Measurements from ENCODE around the gene TULP1.

The TULP1 gene

GRCh38 chr6:35486005-35486925, 26.4 kb downstream of the TULP1 start:
- Histone ChIP-seq H3F3A (ENCODE audit: low read depth) (no peaks in the 10 kb centered on the region), H3K79me2 (ENCODE audit: insufficient read depth, low read length) (no peaks in the 10 kb centered on the region), H3K9me3 (ENCODE audit: insufficient read depth, low read depth, low read length) (no peaks in the 10 kb centered on the region), H3K4me3 (ENCODE audit: low read length, poor library complexity, severe bottlenecking) (no peak overlapping the region), H2AFZ (ENCODE audit: low read length) (no peak overlapping the region), H3K9me2 (replicated peaks; ENCODE audit: low read depth, low read length) (no peaks in the 10 kb centered on the region), H3K27me3 (ENCODE audit: insufficient read depth, low read length, poor library complexity, severe bottlenecking) (no peaks in the 10 kb centered on the region), H3K9ac (ENCODE audit: low read depth, low read length, poor library complexity, severe bottlenecking) (no peak overlapping the region), H3K36me3 (ENCODE audit: insufficient read depth, low read length) (no peaks in the 10 kb centered on the region), H3K4me1 (ENCODE audit: insufficient read depth, low read length, poor library complexity, severe bottlenecking) (no peaks in the 10 kb centered on the region), H3K4me2 (ENCODE audit: low read depth, low read length, poor library complexity, severe bottlenecking) (no peak overlapping the region), H4K20me1 (ENCODE audit: insufficient read depth, low read length, poor library complexity, severe bottlenecking) (no peaks in the 10 kb centered on the region)
- TF ChIP-seq EZH2phosphoT487 (IDR thresholded peaks at IDR 0.05; ENCODE audit: borderline replicate concordance) (no peak), CTCF (conservative IDR thresholded peaks at IDR 0.05; ENCODE audit: low read length) (no peak)

GRCh38 chr6:35485402-35485877, 27.3 kb downstream of the TULP1 start:
- TF ChIP-seq EZH2phosphoT487 (IDR thresholded peaks at IDR 0.05; ENCODE audit: borderline replicate concordance), result no peak
- no peak for TF ChIP-seq CTCF (conservative IDR thresholded peaks at IDR 0.05; ENCODE audit: low read length)
- Histone ChIP-seq H3K36me3 (ENCODE audit: insufficient read depth, low read length) (no peaks in the 10 kb centered on the region), H3K9me2 (replicated peaks; ENCODE audit: low read depth, low read length) (no peaks in the 10 kb centered on the region), H3K4me2 (ENCODE audit: low read depth, low read length, poor library complexity, severe bottlenecking) (no peak overlapping the region), H3K79me2 (ENCODE audit: insufficient read depth, low read length) (no peaks in the 10 kb centered on the region), H3K9ac (ENCODE audit: low read depth, low read length, poor library complexity, severe bottlenecking) (no peak overlapping the region), H3K9me3 (ENCODE audit: insufficient read depth, low read depth, low read length) (no peaks in the 10 kb centered on the region), H3K4me3 (ENCODE audit: low read length, poor library complexity, severe bottlenecking) (no peak overlapping the region), H3K4me1 (ENCODE audit: insufficient read depth, low read length, poor library complexity, severe bottlenecking) (no peaks in the 10 kb centered on the region), H2AFZ (ENCODE audit: low read length) (no peak overlapping the region), H3K27me3 (ENCODE audit: insufficient read depth, low read length, poor library complexity, severe bottlenecking) (no peaks in the 10 kb centered on the region), H3F3A (ENCODE audit: low read depth) (no peaks in the 10 kb centered on the region), H4K20me1 (ENCODE audit: insufficient read depth, low read length, poor library complexity, severe bottlenecking) (no peaks in the 10 kb centered on the region)

GRCh38 chr6:35484921-35485392, 27.7 kb downstream of the TULP1 start:
- Histone ChIP-seq H3K9ac (ENCODE audit: low read depth, low read length, poor library complexity, severe bottlenecking) (no peak overlapping the region), H3F3A (ENCODE audit: low read depth) (no peaks in the 10 kb centered on the region), H3K9me2 (replicated peaks; ENCODE audit: low read depth, low read length) (no peaks in the 10 kb centered on the region), H3K79me2 (ENCODE audit: insufficient read depth, low read length) (no peaks in the 10 kb centered on the region), H3K4me2 (ENCODE audit: low read depth, low read length, poor library complexity, severe bottlenecking) (no peak overlapping the region), H3K27me3 (ENCODE audit: insufficient read depth, low read length, poor library complexity, severe bottlenecking) (no peaks in the 10 kb centered on the region), H3K9me3 (ENCODE audit: insufficient read depth, low read depth, low read length) (no peaks in the 10 kb centered on the region), H2AFZ (ENCODE audit: low read length) (no peak overlapping the region), H3K4me1 (ENCODE audit: insufficient read depth, low read length, poor library complexity, severe bottlenecking) (no peaks in the 10 kb centered on the region), H3K4me3 (ENCODE audit: low read length, poor library complexity, severe bottlenecking) (no peak overlapping the region), H4K20me1 (ENCODE audit: insufficient read depth, low read length, poor library complexity, severe bottlenecking) (no peaks in the 10 kb centered on the region), H3K36me3 (ENCODE audit: insufficient read depth, low read length) (no peaks in the 10 kb centered on the region)
- TF ChIP-seq EZH2phosphoT487 (IDR thresholded peaks at IDR 0.05; ENCODE audit: borderline replicate concordance) (no peak), CTCF (conservative IDR thresholded peaks at IDR 0.05; ENCODE audit: low read length) (no peak)

All from Loucy (cell line).